Stimulated activated CD4-positive, alpha-beta T cell treated with anti-CD3 and anti-CD28 coated beads, Interleukin-15, amount 100 ng/mL, for 1 hour (primary cell): ENCODE measurements around the gene ASGR2.
"Not testable (repeated sequence)": the region's sequence is repeated elsewhere in the genome, so short reads cannot be mapped to it uniquely, and the experiment has no call there.

Experiments
- DNase-seq, 2 donors: peaks; one replicate each; pipeline ENCODE4 v3.0.0-alpha.2; 2020; ENCODE audit warnings: low read depth in 1 of 2, low spot score in 1 of 2

ASGR2 gene

DNA sequence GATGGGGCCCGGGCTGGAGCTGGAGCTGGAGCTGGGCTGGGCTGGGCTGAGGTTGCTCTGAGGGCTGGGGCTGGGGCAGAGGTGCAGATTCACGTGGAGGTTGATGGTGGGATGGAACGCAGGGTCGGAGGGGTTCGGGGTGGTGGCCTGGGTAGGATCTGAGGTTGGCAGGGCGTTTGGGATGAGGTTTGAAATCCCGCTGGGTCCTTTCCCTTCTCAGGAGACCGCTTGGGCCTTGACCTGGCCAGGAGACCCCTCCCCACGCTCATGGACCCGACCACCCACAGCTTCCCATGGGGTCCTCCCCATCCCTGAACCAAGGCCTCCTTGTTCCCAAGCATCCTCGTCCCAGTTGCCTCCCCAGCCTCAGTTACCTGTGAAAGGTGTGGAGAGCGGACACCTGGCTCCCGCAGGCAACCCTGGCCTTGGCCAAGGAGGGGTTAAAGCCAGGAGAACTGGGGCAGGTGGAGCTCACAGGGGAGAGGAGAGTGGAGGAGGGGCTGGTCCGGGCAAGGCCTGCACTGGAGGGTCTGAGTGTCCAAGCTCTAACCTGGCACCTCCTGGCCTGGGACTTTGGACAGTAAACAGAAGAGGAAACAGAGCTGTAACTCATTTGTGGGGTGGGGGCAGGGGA, at the start of gene ASGR2:
Gene ASGR2 (minus strand): TSS at position 582 of the 634 bp plus-strand sequence. CDS start 582 bp downstream, outside the sequence.
- DNase-seq = no peak

DNA sequence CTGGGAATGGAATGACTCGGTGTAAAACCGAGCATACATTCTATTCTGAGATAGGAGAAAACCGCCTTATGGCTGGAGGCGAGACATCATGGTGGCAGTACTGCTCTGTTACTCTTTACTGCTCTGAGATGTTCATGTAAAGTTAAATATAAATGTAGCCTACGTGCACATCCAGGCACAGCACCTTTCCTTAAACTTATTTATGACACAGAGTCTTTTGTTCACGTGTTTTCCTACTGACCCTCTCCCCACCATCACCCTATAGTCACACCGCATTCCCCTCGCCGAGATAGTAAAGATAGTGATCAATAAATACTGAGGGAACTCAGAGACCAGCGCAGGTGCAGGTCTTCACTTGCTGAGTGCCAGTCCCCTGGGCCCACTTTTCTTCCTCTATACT, 44.9 kb upstream of the ASGR2 start:
- not testable (repeated sequence) for DNase-seq

GRCh38 chr17:7158424-7158823, 43.8 kb upstream of the ASGR2 start:
- DNase-seq = not testable (repeated sequence)

GRCh38 chr17:7156342-7156940, 41.8 kb upstream of the ASGR2 start:
- no peak for DNase-seq

DNA sequence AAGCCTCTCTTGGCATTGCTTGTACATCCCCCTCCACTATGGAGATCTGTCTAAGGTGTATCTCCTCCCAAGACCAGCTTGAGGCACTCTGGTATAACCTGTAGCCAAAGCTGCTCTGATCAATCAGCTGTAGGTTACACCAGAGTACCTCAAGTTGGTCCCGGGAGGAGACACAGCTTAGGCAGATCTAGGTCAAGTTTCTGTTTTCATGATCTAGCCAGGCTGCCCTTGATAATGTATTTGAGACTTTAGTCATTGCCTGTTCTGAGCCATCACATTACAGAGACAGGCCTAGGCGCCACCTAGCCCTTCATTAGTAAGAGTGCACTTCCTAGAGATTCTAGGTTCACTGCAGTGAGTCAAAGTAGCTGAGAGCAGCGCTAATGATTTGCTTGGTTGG, 33.1 kb upstream of the ASGR2 start:
- DNase-seq = no peak

- no peak for DNase-seq
Measured at GRCh38 chr17:7146115-7146514, 31.5 kb upstream of the ASGR2 start.

GRCh38 chr17:7144213-7144612, 29.6 kb upstream of the ASGR2 start:
- no peak for DNase-seq

GRCh38 chr17:7141824-7142223, 27.2 kb upstream of the ASGR2 start:
- DNase-seq = no peak

DNA sequence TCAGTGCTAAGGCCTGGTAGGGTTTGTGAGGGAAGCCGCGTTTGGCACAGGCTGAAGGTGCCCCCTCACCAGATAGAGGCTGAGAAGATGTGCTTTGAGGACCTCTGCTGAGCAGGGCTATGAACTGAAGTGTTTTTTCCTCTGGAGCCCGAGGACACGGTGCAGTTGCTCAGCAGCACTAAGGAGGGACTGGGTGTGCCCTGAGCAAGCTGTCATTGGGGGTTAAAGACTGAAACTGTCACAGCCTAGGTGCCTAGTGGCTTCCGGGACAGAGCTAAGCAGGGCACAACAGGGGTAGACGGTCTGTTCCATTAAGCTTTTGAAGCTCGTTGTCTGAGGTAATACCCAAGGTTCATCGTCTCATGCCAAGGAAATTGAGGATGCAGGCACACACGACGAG, 24.8 kb upstream of the ASGR2 start:
- no peak for DNase-seq

DNA sequence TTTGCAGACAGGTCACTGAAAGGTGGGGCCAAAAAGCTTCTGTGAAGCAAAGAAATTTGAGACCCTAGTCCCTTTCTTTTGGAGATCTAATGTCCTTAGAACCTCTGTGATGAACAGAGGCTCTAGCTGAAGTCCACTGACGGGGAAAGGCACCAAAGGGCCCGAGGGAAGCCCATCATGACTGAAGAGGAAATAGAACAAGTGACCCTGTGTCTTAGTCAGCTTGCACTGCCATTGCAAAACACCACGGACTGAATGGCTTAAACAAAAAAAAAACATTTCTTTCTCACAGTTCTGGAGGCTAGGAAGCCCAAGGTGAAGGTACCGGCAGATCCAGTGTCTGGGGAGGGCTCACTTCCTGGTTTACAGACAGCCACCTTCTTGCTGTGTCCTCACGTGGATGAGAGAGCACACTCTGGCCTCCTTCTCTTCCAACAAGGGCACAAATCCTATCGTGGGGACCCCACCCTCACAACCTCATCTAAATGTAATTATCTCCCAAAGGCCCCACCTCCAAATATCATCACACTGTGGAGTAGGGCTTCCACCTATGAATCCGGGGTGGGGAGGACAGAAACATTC, 24.3 kb upstream of the ASGR2 start:
- DNase-seq = no peak

- DNase-seq = no peak
Measured at GRCh38 chr17:7137171-7137943, 22.7 kb upstream of the ASGR2 start.

DNA sequence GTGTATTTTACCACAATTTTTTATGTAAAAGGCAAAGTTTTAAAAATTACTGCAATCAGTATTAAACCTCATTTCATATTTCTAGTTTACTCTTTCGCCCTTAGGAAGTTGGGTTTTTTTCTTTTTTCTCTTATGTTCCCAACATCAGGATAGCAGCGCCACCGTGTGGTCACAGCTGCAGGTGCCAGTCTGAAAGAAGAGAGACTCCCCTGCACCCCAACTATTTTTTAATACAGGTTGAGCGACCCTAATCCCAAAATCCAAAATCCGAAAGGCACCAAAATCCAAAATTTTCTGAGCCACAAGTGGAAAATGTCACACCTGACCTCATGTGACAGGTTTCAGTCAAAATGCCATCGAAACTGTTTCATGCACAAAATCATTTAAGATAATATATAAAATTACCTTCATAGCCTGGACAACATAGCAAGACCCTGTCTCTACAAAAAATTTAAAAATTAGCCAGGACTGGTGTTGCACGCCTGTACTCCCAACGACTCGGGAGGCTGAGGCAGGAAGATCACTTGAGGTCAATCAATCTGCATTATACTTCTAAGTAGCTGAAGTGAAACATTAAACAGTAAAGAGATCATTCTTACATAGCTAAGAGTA, 21.8 kb upstream of the ASGR2 start:
- DNase-seq = peak; percentile 49 to 76

GRCh38 chr17:7133916-7134315, 19.3 kb upstream of the ASGR2 start:
- no peak for DNase-seq

- DNase-seq = peak in 1 of 2 donors; percentile 20
Measured at GRCh38 chr17:7133424-7133823, 18.8 kb upstream of the ASGR2 start.

- peak; percentile 10 to 17 for DNase-seq
Measured at GRCh38 chr17:7132511-7133094, 18.0 kb upstream of the ASGR2 start.

GRCh38 chr17:7131423-7131791, 16.8 kb upstream of the ASGR2 start:
- no peak for DNase-seq

- DNase-seq = no peak
Measured at GRCh38 chr17:7130621-7131422, 16.2 kb upstream of the ASGR2 start.

DNA sequence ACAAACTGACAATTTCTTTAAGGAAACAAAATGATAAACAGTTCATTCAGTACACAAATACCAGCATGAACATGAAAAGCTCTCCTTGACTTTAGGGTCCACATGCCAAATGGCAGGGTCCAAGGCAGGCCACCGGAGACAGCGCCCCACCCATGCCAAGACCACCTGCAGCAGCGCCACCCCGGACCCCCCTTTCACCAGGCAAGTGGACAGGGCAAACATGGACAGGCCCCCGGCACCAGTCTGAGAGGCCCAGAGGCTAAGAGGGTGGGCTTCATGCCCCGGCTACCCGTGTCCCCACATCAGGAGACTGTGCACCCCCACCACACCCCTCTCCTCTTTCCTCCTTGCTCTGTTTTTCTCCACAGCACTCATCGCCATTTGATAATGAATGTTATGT, 14.7 kb upstream of the ASGR2 start:
- no peak for DNase-seq

DNA sequence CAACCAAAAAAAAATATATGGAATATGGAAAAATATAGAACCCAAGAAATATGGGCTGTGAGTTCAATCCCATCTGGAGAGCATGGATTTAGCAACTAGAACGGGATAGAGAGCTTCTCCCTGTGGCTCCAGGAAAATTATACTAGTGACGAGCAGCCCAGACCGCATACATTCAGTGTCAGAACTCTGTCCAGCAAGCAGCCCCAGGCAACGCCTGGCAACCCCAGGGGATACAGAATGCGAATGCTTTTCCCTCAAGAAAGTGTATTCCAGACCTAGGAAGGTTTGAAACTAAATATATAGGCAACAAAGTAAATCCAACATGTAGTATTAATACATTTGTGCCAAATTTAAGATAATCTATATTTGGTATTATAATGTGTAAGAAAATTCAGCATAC, 13.5 kb upstream of the ASGR2 start:
- no peak for DNase-seq

GRCh38 chr17:7127501-7127900, 12.9 kb upstream of the ASGR2 start:
- not testable (repeated sequence) for DNase-seq
